NCI-H345 (cell line): ENCODE data around the gene NDUFA7.
"Not testable (repeated sequence)": the region's sequence is repeated elsewhere in the genome, so short reads cannot be mapped to it uniquely, and the experiment has no call there.

Experiments used
- DNase-seq: peaks from one replicate; lab custom pipeline; 2025; lab: John Stamatoyannopoulos, UW

Gene NDUFA7

GRCh38 chr19:8342316-8342683 is 21.1 kb upstream of the NDUFA7 start:
- DNase-seq: no peak

GRCh38 chr19:8341504-8341903 is 20.3 kb upstream of the NDUFA7 start:
- not testable (repeated sequence) for DNase-seq

- DNase-seq: no peak
These were observed 19.3 kb upstream of the NDUFA7 start for GRCh38 chr19:8340341-8341096.

GRCh38 chr19:8338835-8339234 is 17.7 kb upstream of the NDUFA7 start:
- DNase-seq: no peak

- DNase-seq: no peak
These were observed 16.6 kb upstream of the NDUFA7 start for GRCh38 chr19:8337728-8338127.

- DNase-seq: no peak
These were observed 15.5 kb upstream of the NDUFA7 start for GRCh38 chr19:8336660-8337059.

- DNase-seq: no peak
These were observed 14.9 kb upstream of the NDUFA7 start for GRCh38 chr19:8336072-8336569.

- peak; percentile 44 for DNase-seq
These were observed 14.3 kb upstream of the NDUFA7 start for GRCh38 chr19:8335343-8336071.

GRCh38 chr19:8334458-8335342 is 13.5 kb upstream of the NDUFA7 start:
- DNase-seq: peak; percentile 77

GRCh38 chr19:8333767-8334457 is 12.7 kb upstream of the NDUFA7 start:
- DNase-seq: peak; percentile 42

GRCh38 chr19:8332976-8333766 is 12.0 kb upstream of the NDUFA7 start:
- no peak for DNase-seq

- DNase-seq: no peak
These were observed 10.2 kb upstream of the NDUFA7 start for GRCh38 chr19:8331263-8331845.

- DNase-seq: no peak
These were observed 8.8 kb upstream of the NDUFA7 start for GRCh38 chr19:8329996-8330395.

- DNase-seq: no peak
These were observed 4.3 kb upstream of the NDUFA7 start for GRCh38 chr19:8325454-8325853.

GRCh38 chr19:8324186-8325050 is 3.2 kb upstream of the NDUFA7 start:
- DNase-seq: no peak

GRCh38 chr19:8323781-8324185 is 2.6 kb upstream of the NDUFA7 start:
- DNase-seq: no peak

- DNase-seq: no peak
These were observed 1.4 kb upstream of the NDUFA7 start for GRCh38 chr19:8322638-8322997.

GRCh38 chr19:8321986-8322637 is 937 bp upstream of the NDUFA7 start:
- DNase-seq: no peak

- DNase-seq: no peak
These were observed 560 bp downstream of the NDUFA7 start for GRCh38 chr19:8320564-8321066.
